Ascending aorta (tissue), 2 donors: ENCODE results near the gene ZNF239. TPM values are rescaled to one million over a fixed set of nuclear protein-coding genes. Genes with fewer than 3 reads are reported as not detected.
"Not testable (repeated sequence)": the region's sequence is repeated elsewhere in the genome, so short reads cannot be mapped to it uniquely, and the experiment has no call there.

ENCODE experiments used
- DNase-seq, 2 donors: peaks; one replicate each; pipeline ENCODE4 v3.0.0-alpha.2; 2019; ENCODE audit warnings: low spot score in 2 of 2
- H3K27ac ChIP-seq, 2 donors: fragments of 200-600 bp; sonication (generic); one replicate each; pipeline ENCODE4 v1.5.1; 2016 to 2017; ENCODE audit warnings: mild to moderate bottlenecking in 1 of 2
- H3K27me3 ChIP-seq: fragments of 200-600 bp; sonication (generic); one replicate; pipeline ENCODE4 v1.5.1; 2017
- H3K36me3 ChIP-seq, 2 donors: fragments of 200-600 bp; sonication (generic); one replicate each; pipeline ENCODE4 v1.5.1; 2016
- H3K4me1 ChIP-seq, 2 donors: fragments of 200-600 bp; sonication (generic); one replicate each; pipeline ENCODE4 v1.5.1; 2016 to 2017; ENCODE audit warnings: mild to moderate bottlenecking in 1 of 2
- H3K4me3 ChIP-seq, 2 donors: fragments of 200-600 bp; sonication (generic); one replicate each; pipeline ENCODE4 v1.5.1; 2016 to 2017; ENCODE audit warnings: mild to moderate bottlenecking in 1 of 2
- H3K9me3 ChIP-seq, 2 donors: fragments of 200-600 bp; sonication (generic); one replicate each; pipeline ENCODE4 v1.5.1; 2016
- intact Hi-C: fragments of 100-400 bp; cut with DNase I; formaldehyde crosslinking; loops from one replicate; pipeline ENCODE4 v1.15.1; 2023
- total RNA-seq: library from RNA; depleted of rRNA; stranded (reverse); fragments of >200 nt; gene quantifications from one replicate; pipeline ENCODE4 v1.1.0, GENCODE V29; 2016
- TF ChIP-seq, protein P1 (sequence below), 3 experiments: fragments of 200-600 bp in 2 of 3; fragments of 450-650 bp in 1 of 3; sonication (generic) in 2 of 3; IDR thresholded peaks; one replicate each; pipeline ENCODE4 v1.5.1; 2016 to 2019; ENCODE audit warnings: antibody characterized with exemption in 3 of 3, mild to moderate bottlenecking in 1 of 3, moderate library complexity in 1 of 3

Gene ZNF239
- total RNA-seq, 1 donor from 2014 or later: 7.1 TPM

DNA sequence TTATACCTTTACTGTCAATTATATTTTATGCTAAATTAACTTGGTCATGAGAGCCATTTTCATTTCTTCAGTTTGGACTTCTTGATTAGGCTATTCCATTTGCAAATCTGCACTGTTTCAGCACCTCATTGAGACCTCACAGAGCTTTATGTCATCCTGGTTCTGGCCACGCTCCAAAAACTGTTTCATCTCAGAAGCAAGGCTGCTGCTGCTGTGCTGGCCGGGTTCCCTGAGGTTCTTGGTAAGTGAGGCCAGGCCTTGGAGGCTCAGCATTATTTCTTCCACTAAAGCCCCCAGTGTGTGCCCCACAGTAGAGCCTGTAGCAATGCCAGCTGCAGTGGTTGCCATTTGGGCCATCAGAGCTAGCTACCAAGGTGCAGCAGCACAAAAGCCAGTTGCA is 24.0 kb upstream of the ZNF239 start:
- TF ChIP-seq, protein P1, sequence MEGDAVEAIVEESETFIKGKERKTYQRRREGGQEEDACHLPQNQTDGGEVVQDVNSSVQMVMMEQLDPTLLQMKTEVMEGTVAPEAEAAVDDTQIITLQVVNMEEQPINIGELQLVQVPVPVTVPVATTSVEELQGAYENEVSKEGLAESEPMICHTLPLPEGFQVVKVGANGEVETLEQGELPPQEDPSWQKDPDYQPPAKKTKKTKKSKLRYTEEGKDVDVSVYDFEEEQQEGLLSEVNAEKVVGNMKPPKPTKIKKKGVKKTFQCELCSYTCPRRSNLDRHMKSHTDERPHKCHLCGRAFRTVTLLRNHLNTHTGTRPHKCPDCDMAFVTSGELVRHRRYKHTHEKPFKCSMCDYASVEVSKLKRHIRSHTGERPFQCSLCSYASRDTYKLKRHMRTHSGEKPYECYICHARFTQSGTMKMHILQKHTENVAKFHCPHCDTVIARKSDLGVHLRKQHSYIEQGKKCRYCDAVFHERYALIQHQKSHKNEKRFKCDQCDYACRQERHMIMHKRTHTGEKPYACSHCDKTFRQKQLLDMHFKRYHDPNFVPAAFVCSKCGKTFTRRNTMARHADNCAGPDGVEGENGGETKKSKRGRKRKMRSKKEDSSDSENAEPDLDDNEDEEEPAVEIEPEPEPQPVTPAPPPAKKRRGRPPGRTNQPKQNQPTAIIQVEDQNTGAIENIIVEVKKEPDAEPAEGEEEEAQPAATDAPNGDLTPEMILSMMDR (IDR thresholded peaks at IDR 0.05): no peak
- no peaks in the 10 kb centered on the region for H3K4me1 ChIP-seq
- intact Hi-C loops: no loop called here
- no peak overlapping the region for H3K27ac ChIP-seq
- no peaks in the 10 kb centered on the region for H3K36me3 ChIP-seq
- H3K9me3 ChIP-seq: no peaks in the 10 kb centered on the region
- H3K4me3 ChIP-seq: no peak overlapping the region
- no peak for DNase-seq
- H3K27me3 ChIP-seq: no peaks in the 10 kb centered on the region

DNA sequence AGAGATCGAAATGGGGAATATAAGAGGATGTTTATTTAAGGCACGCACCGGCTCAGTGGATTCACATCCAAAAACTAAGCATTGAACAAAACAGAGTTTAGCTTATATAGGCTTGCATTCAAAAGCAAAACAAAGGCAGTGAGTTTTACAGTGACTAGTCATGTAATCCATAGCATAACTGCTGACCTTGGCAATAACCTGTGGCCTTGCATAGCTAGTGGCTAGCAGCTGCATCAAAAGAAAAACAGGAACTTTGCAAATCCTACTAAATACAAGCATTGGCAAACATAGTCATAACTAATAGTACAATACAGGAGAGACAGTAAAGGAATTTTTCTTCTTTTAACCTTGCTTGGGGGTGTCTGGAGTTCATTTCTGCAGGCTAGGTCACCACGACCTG is 22.1 kb upstream of the ZNF239 start:
- TF ChIP-seq, protein P1 (IDR thresholded peaks at IDR 0.05): no peak
- H3K27ac ChIP-seq: no peak overlapping the region
- H3K4me1 ChIP-seq: no peaks in the 10 kb centered on the region
- H3K36me3 ChIP-seq: no peaks in the 10 kb centered on the region
- no peaks in the 10 kb centered on the region for H3K9me3 ChIP-seq
- no peak for DNase-seq
- no peaks in the 10 kb centered on the region for H3K27me3 ChIP-seq
- intact Hi-C loops: no loop called here
- no peak overlapping the region for H3K4me3 ChIP-seq

DNA sequence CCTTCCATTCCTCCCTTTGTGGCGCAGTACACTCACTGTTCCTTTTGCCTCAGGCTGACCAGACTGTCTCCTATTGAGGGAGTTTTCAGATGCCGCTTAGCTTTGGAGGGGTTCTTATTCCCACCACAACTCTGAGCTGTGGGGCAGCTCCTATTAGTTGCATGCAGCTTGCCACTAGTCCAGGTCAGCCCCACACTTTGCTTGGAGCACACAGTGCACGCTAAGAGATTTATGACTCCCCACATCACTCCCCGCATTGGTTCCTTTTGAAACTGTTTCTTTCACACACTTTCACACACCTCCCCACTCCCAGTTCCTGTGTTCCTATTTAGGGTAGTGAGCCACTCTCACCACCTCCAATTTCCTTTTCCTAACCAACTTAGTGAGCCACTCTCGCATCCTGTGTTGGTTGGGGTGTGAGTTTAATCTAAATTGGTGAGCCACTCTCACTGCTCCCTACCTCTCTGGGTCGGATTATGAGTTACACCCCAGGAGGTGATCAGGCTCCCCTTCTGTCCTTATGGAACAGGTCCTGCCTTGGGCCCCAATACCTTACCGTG is 21.4 kb upstream of the ZNF239 start:
- H3K36me3 ChIP-seq: no peaks in the 10 kb centered on the region
- no peak overlapping the region for H3K27ac ChIP-seq
- TF ChIP-seq, protein P1 (IDR thresholded peaks at IDR 0.05): no peak
- no peaks in the 10 kb centered on the region for H3K4me1 ChIP-seq
- no peak for DNase-seq
- intact Hi-C loops: no loop called here
- H3K27me3 ChIP-seq: no peaks in the 10 kb centered on the region
- no peaks in the 10 kb centered on the region for H3K9me3 ChIP-seq
- H3K4me3 ChIP-seq: peak overlapping the region; percentile 9 to 21

DNA sequence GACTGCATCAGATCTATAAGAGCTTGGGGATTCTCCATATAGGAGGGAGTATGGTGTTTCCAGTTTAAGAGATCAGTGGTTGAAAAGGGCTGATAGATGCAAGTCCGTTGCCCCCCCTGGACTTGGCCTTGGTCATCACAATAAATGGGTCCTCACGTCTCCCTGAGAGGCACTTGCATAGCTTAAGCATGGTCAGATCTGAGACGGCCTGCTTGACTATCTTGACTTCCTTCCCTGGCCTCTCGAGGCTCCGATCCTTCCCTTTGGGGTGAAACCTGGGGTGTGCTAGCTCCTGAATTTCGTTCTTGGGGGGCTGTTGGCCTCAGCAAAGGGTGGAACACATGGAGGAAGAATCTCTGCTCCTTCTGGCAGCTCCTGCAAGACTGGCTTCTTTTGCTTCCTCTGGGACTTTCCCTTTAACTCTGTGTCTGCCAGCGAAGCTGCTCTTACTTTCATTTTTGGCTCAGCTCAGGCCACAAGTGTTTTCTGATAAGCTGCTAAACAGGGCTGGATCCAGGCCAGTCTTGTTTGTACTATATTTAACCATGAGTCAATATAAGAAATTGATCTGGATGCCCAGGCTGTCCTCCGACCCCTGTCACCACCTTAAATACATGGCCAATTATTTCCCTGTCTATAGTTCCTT is 20.7 kb upstream of the ZNF239 start:
- H3K9me3 ChIP-seq: no peaks in the 10 kb centered on the region
- DNase-seq: no peak
- intact Hi-C loops: no loop called here
- no peaks in the 10 kb centered on the region for H3K4me1 ChIP-seq
- no peak overlapping the region for H3K27ac ChIP-seq
- TF ChIP-seq, protein P1 (IDR thresholded peaks at IDR 0.05): no peak
- H3K27me3 ChIP-seq: no peaks in the 10 kb centered on the region
- peak overlapping the region; percentile 9 to 21 for H3K4me3 ChIP-seq
- no peaks in the 10 kb centered on the region for H3K36me3 ChIP-seq

DNA sequence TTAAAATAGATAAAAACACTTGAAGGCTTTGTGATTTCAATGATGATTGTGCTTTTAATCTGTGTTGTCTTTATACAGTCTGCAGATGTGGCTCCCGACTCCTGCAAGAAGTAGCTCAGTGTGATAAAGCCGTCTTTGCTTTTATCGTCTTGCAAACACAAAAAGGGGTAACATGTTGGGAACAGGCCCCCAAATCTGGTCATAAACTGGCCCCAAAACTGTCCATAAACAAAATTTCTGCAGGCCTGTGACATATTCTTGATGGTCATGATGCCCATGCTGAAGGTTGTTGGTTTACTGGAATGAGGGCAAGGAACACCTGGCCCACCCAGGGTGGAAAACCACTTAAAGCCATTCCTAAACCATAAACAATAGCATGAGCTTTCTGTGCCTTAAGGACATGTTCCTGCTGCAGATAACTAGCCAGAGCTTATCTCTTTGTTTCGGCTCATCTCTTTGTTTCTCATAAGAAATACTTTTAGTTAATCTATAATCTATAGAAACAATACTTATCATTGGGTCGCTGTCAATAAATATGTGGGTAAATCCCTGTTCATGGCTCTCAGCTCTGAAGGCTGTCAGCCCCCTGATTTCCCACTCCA is 17.0 kb upstream of the ZNF239 start:
- Histone ChIP-seq H3K9me3 (no peaks in the 10 kb centered on the region), H3K27ac (no peak overlapping the region), H3K4me1 (no peaks in the 10 kb centered on the region), H3K27me3 (no peaks in the 10 kb centered on the region), H3K4me3 (no peak overlapping the region), H3K36me3 (no peaks in the 10 kb centered on the region)
- TF ChIP-seq, protein P1 (IDR thresholded peaks at IDR 0.05): no peak
- intact Hi-C loops: no loop called here
- no peak for DNase-seq

DNA sequence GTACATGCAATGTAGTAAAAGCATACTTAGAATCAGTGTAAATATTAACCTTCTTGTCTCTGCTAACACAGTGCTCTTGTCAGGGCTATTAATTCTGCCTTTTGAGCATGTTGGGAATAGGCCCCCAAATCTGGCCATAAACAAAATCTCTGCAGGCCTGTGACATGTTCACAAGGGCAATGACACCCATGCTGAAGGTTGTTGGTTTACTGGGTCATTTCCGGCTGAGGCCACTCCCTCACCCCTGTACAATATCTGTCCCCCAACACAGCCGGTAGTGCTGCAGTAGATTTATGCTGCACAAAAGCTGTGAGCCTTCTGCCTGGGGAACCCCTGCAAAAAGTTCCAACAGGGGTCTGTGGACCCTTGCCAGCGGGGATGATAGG is 12.3 kb upstream of the ZNF239 start:
- not testable (repeated sequence) for H3K27ac ChIP-seq, DNase-seq

More for the DNA sequence above, 12.3 kb upstream of the ZNF239 start:
- H3K4me1 ChIP-seq, intact Hi-C loops, H3K9me3 ChIP-seq, H3K4me3 ChIP-seq, H3K27me3 ChIP-seq, H3K36me3 ChIP-seq: not testable (repeated sequence)
